GM23338 (cell line): ENCODE measurements around the gene ANKRD1. TPM values are rescaled to one million over a fixed set of nuclear protein-coding genes. Genes with fewer than 3 reads are reported as not detected.

Experiments used
- ATAC-seq: fragments of 200-7000 bp; cut with Tn5 transposase; 3 replicates; pipeline ENCODE4 v1.9.1; 2020
- DNase-seq: peaks from one replicate; pipeline ENCODE4 v3.0.0-alpha.2; 2015; ENCODE audit warnings: low spot score
- H2AFZ ChIP-seq: fragments of 200-600 bp; sonication (generic); 2 replicates; pipeline ENCODE4 v1.8.0; 2016; ENCODE audit warnings: antibody characterized with exemption, mild to moderate bottlenecking, moderate library complexity
- H3F3A ChIP-seq: fragments of 200-600 bp; sonication (generic); replicated peaks from 2 replicates; pipeline ENCODE4 v1.8.0; 2017; ENCODE audit warnings: antibody characterized with exemption, mixed run types, low read depth
- H3K27ac ChIP-seq: fragments of 200-600 bp; sonication (generic); 2 replicates; pipeline ENCODE4 v1.6.1; 2016; ENCODE audit warnings: low read depth
- H3K27me3 ChIP-seq: fragments of 200-600 bp; sonication (generic); 2 replicates; pipeline ENCODE4 v1.8.0; 2016; ENCODE audit warnings: mild to moderate bottlenecking, mixed run types, moderate library complexity; ENCODE audit not compliant: insufficient read depth
- H3K36me3 ChIP-seq: fragments of 200-600 bp; sonication (generic); 2 replicates; pipeline ENCODE4 v1.8.0; 2016; ENCODE audit warnings: mild to moderate bottlenecking; ENCODE audit not compliant: insufficient read depth
- H3K4me1 ChIP-seq: fragments of 200-600 bp; sonication (generic); 2 replicates; pipeline ENCODE4 v1.8.0; 2016; ENCODE audit warnings: mild to moderate bottlenecking, moderate library complexity; ENCODE audit not compliant: insufficient read depth
- H3K4me2 ChIP-seq: fragments of 200-600 bp; sonication (generic); 2 replicates; pipeline ENCODE4 v1.7.1; 2017; ENCODE audit warnings: mixed run types
- H3K4me3 ChIP-seq: fragments of 200-600 bp; sonication (generic); 2 replicates; pipeline ENCODE4 v1.6.1; 2016; ENCODE audit warnings: mixed run types
- H3K79me2 ChIP-seq: fragments of 200-600 bp; sonication (generic); replicated peaks from 2 replicates; pipeline ENCODE4 v1.8.0; 2017; ENCODE audit warnings: mild to moderate bottlenecking; ENCODE audit not compliant: insufficient read depth
- H3K9me2 ChIP-seq: fragments of 200-600 bp; sonication (generic); 2 replicates; pipeline ENCODE4 v1.8.0; 2017; ENCODE audit not compliant: insufficient read depth
- H4K20me1 ChIP-seq: fragments of 200-600 bp; sonication (generic); replicated peaks from 2 replicates; pipeline ENCODE4 v1.8.0; 2017; ENCODE audit warnings: mild to moderate bottlenecking; ENCODE audit not compliant: insufficient read depth
- H3K27ac Mint-ChIP-seq: 2 replicates; pipeline ENCODE4 v1.8.0; 2020; ENCODE audit warnings: inconsistent platforms, mild to moderate bottlenecking, moderate library complexity, mixed read lengths
- H3K27me3 Mint-ChIP-seq: 3 replicates; pipeline ENCODE4 v1.8.0; 2022; ENCODE audit warnings: low read depth, mild to moderate bottlenecking, moderate library complexity, mixed read lengths, inconsistent platforms; ENCODE audit not compliant: insufficient read depth, poor library complexity
- H3K36me3 Mint-ChIP-seq: 3 replicates; pipeline ENCODE4 v1.8.0; 2021; ENCODE audit warnings: low read depth, mild to moderate bottlenecking, inconsistent platforms, moderate library complexity, mixed read lengths
- H3K4me1 Mint-ChIP-seq: 3 replicates; pipeline ENCODE4 v1.8.0; 2020; ENCODE audit warnings: mild to moderate bottlenecking, inconsistent platforms, mixed read lengths
- H3K4me3 Mint-ChIP-seq: 3 replicates; pipeline ENCODE4 v1.8.0; 2021; ENCODE audit warnings: moderate library complexity, mild to moderate bottlenecking, inconsistent platforms, mixed read lengths
- H3K9me3 Mint-ChIP-seq: 3 replicates; pipeline ENCODE4 v1.8.0; 2020; ENCODE audit warnings: moderate library complexity, mild to moderate bottlenecking, inconsistent platforms, mixed read lengths
- CREB1 ChIP-seq: fragments of 250-450 bp; sonication (Bioruptor Pico); IDR thresholded peaks from 2 replicates; pipeline ENCODE4 v1.5.0; 2020; ENCODE audit warnings: low read depth, mild to moderate bottlenecking, moderate library complexity
- EZH2 ChIP-seq: fragments of 200-600 bp; sonication (generic); IDR thresholded peaks from one replicate; pipeline ENCODE4 v1.8.0; 2017; ENCODE audit warnings: antibody characterized with exemption, mild to moderate bottlenecking, low read depth; ENCODE audit not compliant: unreplicated experiment
- EZH2phosphoT487 ChIP-seq: fragments of 200-600 bp; sonication (generic); IDR thresholded peaks from one replicate; pipeline ENCODE4 v1.8.1; 2018; ENCODE audit warnings: antibody characterized with exemption; ENCODE audit not compliant: unreplicated experiment
- JUNB ChIP-seq: IDR thresholded peaks from one replicate; pipeline ENCODE4 v1.6.1; 2016; ENCODE audit warnings: antibody characterized with exemption; ENCODE audit not compliant: unreplicated experiment
- NANOG ChIP-seq: IDR thresholded peaks from 2 replicates; pipeline ENCODE4 v1.6.1; 2016; ENCODE audit warnings: antibody characterized with exemption, borderline replicate concordance
- STAT1 ChIP-seq: IDR thresholded peaks from one replicate; pipeline ENCODE4 v1.6.1; 2016; ENCODE audit warnings: antibody characterized with exemption; ENCODE audit not compliant: unreplicated experiment
- ZNF114 ChIP-seq: fragments of 250-450 bp; sonication (Bioruptor Pico); IDR thresholded peaks from 2 replicates; pipeline ENCODE4 v1.5.0; 2020; ENCODE audit warnings: mild to moderate bottlenecking, moderate library complexity
- ZNF331 ChIP-seq: fragments of 250-450 bp; sonication (Bioruptor Pico); IDR thresholded peaks from 2 replicates; pipeline ENCODE4 v1.5.0; 2020; ENCODE audit warnings: low read depth, mild to moderate bottlenecking, moderate library complexity
- polyA plus RNA-seq: library from polyadenylated mRNA; unstranded; fragments of >200 nt; fragmentation: Nextera tagmentation; extraction: Ambion mirVana; gene quantifications from 2 replicates; pipeline ENCODE4 v1.2.1, GENCODE V29; 2016
- total RNA-seq: library from RNA; depleted of rRNA; stranded (reverse); fragments of >200 nt; shearing (Covaris generic); gene quantifications from 2 replicates; pipeline ENCODE4 v1.2.3, GENCODE V29; 2014
- TF ChIP-seq, protein P1 (sequence below): IDR thresholded peaks from one replicate; pipeline ENCODE4 v1.6.1; 2018; ENCODE audit warnings: antibody characterized with exemption; ENCODE audit not compliant: unreplicated experiment
- TF ChIP-seq, protein P2 (sequence below): IDR thresholded peaks from 2 replicates; pipeline ENCODE4 v1.6.1; 2016; ENCODE audit warnings: antibody characterized with exemption

Gene ANKRD1
- total and polyA plus RNA-seq, 2 experiments from 2014 or later, result 0.10 TPM; not detected in 1

DNA sequence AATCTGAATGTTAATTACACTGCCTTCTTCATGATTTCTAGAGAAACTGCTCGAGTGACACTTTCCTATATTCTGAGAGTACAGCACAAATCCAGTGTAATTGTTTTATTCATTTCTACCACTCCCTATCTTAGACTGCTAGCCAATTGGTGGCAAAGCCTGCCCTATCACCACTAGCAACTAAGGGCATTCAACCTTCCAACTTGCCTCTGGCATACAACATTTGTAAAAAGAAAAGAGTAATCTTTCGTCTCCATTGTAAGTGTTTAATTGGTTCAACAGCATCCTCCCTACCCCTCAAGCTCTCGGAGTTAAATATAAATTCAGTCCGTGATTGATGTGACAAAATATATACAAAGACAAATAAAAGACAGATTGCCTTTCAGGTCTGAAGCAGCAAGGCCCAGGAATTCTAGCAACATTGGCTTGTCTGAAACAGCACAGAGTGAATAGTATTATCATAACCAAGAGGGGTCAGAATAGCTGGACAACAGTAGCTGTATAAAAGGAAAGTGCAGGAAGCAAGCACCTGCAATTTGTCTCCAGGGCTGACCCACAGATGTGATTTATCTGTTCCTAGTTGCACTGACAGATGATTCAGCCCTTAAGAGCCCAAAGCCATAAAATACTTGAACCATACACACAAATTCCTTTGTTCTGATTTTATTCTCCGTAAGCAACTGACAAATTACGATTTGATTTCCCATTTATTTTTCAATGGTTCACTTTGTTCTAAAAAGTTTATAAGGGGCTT, 47.6 kb upstream of the ANKRD1 start:
- TF ChIP-seq STAT1 (no peak), ZNF114 (CRISPR knock-in tag) (no peak), EZH2 (no peak), CREB1 (CRISPR knock-in tag) (no peak), EZH2phosphoT487 (no peak), NANOG (no peak), ZNF331 (CRISPR knock-in tag) (no peak), JUNB (no peak)
- TF ChIP-seq, protein P1, sequence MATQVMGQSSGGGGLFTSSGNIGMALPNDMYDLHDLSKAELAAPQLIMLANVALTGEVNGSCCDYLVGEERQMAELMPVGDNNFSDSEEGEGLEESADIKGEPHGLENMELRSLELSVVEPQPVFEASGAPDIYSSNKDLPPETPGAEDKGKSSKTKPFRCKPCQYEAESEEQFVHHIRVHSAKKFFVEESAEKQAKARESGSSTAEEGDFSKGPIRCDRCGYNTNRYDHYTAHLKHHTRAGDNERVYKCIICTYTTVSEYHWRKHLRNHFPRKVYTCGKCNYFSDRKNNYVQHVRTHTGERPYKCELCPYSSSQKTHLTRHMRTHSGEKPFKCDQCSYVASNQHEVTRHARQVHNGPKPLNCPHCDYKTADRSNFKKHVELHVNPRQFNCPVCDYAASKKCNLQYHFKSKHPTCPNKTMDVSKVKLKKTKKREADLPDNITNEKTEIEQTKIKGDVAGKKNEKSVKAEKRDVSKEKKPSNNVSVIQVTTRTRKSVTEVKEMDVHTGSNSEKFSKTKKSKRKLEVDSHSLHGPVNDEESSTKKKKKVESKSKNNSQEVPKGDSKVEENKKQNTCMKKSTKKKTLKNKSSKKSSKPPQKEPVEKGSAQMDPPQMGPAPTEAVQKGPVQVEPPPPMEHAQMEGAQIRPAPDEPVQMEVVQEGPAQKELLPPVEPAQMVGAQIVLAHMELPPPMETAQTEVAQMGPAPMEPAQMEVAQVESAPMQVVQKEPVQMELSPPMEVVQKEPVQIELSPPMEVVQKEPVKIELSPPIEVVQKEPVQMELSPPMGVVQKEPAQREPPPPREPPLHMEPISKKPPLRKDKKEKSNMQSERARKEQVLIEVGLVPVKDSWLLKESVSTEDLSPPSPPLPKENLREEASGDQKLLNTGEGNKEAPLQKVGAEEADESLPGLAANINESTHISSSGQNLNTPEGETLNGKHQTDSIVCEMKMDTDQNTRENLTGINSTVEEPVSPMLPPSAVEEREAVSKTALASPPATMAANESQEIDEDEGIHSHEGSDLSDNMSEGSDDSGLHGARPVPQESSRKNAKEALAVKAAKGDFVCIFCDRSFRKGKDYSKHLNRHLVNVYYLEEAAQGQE, result no peak
- TF ChIP-seq, protein P2, sequence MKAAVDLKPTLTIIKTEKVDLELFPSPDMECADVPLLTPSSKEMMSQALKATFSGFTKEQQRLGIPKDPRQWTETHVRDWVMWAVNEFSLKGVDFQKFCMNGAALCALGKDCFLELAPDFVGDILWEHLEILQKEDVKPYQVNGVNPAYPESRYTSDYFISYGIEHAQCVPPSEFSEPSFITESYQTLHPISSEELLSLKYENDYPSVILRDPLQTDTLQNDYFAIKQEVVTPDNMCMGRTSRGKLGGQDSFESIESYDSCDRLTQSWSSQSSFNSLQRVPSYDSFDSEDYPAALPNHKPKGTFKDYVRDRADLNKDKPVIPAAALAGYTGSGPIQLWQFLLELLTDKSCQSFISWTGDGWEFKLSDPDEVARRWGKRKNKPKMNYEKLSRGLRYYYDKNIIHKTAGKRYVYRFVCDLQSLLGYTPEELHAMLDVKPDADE, result no peak
- Mint-ChIP-seq H3K9me3 (no peaks in the 10 kb centered on the region), H3K4me3 (no peak overlapping the region), H3K4me1 (no peaks in the 10 kb centered on the region), H3K36me3 (no peaks in the 10 kb centered on the region), H3K27ac (no peak overlapping the region), H3K27me3 (peaks cover 20% of the 10 kb centered on the region)
- Histone ChIP-seq H3K4me1 (no peaks in the 10 kb centered on the region), H3K27me3 (peaks cover 52% of the 10 kb centered on the region), H4K20me1 (no peaks in the 10 kb centered on the region), H3K27ac (no peak overlapping the region), H3K36me3 (no peaks in the 10 kb centered on the region), H3K9me2 (no peaks in the 10 kb centered on the region), H3K4me2 (no peak overlapping the region), H2AFZ (no peak overlapping the region), H3K79me2 (no peaks in the 10 kb centered on the region), H3K4me3 (no peak overlapping the region), H3F3A (no peaks in the 10 kb centered on the region)
- DNase-seq (no peak), ATAC-seq (no peak)

DNA sequence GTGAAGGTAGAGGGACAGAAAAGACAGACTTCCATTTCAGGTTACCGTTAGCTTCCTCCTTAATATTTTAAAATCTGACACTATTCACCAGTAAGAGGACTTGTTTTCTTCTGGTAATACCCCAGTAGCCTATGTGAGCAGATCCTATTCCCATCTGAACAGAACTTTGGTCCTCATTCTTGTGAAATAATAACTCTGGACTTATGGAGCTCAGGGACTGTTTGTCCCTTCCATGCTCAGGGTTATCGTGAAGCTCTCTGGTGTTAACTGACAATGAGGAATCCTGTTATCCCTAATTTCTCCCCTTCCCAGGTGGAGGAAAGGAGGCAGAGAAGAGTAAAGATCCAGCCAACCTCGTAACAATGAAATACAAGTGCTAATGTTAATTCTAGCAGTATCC, 47.0 kb upstream of the ANKRD1 start:
- no peak for TF ChIP-seq CREB1 (CRISPR knock-in tag)
- no peak for TF ChIP-seq JUNB
- TF ChIP-seq NANOG, result no peak
- TF ChIP-seq EZH2, result no peak
- H3K36me3 Mint-ChIP-seq, result no peaks in the 10 kb centered on the region
- no peaks in the 10 kb centered on the region for H3K4me1 Mint-ChIP-seq
- H3K79me2 ChIP-seq, result no peaks in the 10 kb centered on the region
- H3K4me3 Mint-ChIP-seq, result no peak overlapping the region
- H2AFZ ChIP-seq, result no peak overlapping the region
- H3K36me3 ChIP-seq, result no peaks in the 10 kb centered on the region
- no peak overlapping the region for H3K27ac Mint-ChIP-seq
- no peaks in the 10 kb centered on the region for H3F3A ChIP-seq
- no peaks in the 10 kb centered on the region for H3K4me1 ChIP-seq
- DNase-seq, result no peak
- H3K9me3 Mint-ChIP-seq, result no peaks in the 10 kb centered on the region
- peaks cover 51% of the 10 kb centered on the region for H3K27me3 ChIP-seq
- no peaks in the 10 kb centered on the region for H4K20me1 ChIP-seq
- H3K27me3 Mint-ChIP-seq, result peaks cover 22% of the 10 kb centered on the region
- H3K4me2 ChIP-seq, result no peak overlapping the region
- no peak overlapping the region for H3K27ac ChIP-seq
- no peak overlapping the region for H3K4me3 ChIP-seq
- no peak for ATAC-seq
- H3K9me2 ChIP-seq, result no peaks in the 10 kb centered on the region
